HT1080 (cell line): ENCODE results near the gene PLEKHG3. TPM values are rescaled to one million over a fixed set of nuclear protein-coding genes. Genes with fewer than 3 reads are reported as not detected.
"Not testable (repeated sequence)": the region's sequence is repeated elsewhere in the genome, so short reads cannot be mapped to it uniquely, and the experiment has no call there.

Source experiments
- DNase-seq: peaks from one replicate; pipeline ENCODE4 v3.0.0-alpha.2; 2015; ENCODE audit warnings: low read depth
- total RNA-seq: library from RNA; depleted of rRNA; stranded (reverse); fragments of >200 nt; shearing (Covaris generic); gene quantifications from 2 replicates; pipeline ENCODE4 v1.2.3, GENCODE V29; 2014

PLEKHG3 gene
- total RNA-seq, 1 experiment from 2014 or later: 27.9 TPM

GRCh38 chr14:64686282-64686615 is 18.0 kb upstream of the PLEKHG3 start:
- DNase-seq: no peak

- DNase-seq: no peak
Observed at GRCh38 chr14:64688031-64688430, 16.2 kb upstream of the PLEKHG3 start.

- no peak for DNase-seq
Observed at GRCh38 chr14:64688811-64689281, 15.4 kb upstream of the PLEKHG3 start.

GRCh38 chr14:64689289-64689688 is 14.9 kb upstream of the PLEKHG3 start:
- DNase-seq: no peak

GRCh38 chr14:64690607-64691006 is 13.6 kb upstream of the PLEKHG3 start:
- not testable (repeated sequence) for DNase-seq

- no peak for DNase-seq
Observed at GRCh38 chr14:64691376-64691775, 12.8 kb upstream of the PLEKHG3 start.

- DNase-seq: no peak
Observed at GRCh38 chr14:64692189-64692985, 11.8 kb upstream of the PLEKHG3 start.

- no peak for DNase-seq
Observed at GRCh38 chr14:64692986-64693809, 11.0 kb upstream of the PLEKHG3 start.

- no peak for DNase-seq
Observed at GRCh38 chr14:64693810-64694165, 10.4 kb upstream of the PLEKHG3 start.

- no peak for DNase-seq
Observed at GRCh38 chr14:64695071-64695470, 9.2 kb upstream of the PLEKHG3 start.

- DNase-seq: no peak
Observed at GRCh38 chr14:64696355-64696857, 7.8 kb upstream of the PLEKHG3 start.

GRCh38 chr14:64698903-64699302 is 5.3 kb upstream of the PLEKHG3 start:
- peak; percentile 30 for DNase-seq

- no peak for DNase-seq
Observed at GRCh38 chr14:64700290-64700689, 3.9 kb upstream of the PLEKHG3 start.

GRCh38 chr14:64700894-64701293 is 3.3 kb upstream of the PLEKHG3 start:
- no peak for DNase-seq

- DNase-seq: no peak
Observed at GRCh38 chr14:64701660-64702059, 2.6 kb upstream of the PLEKHG3 start.

- DNase-seq: no peak
Observed at GRCh38 chr14:64702493-64703394, 1.5 kb upstream of the PLEKHG3 start.

- DNase-seq: no peak
Observed at GRCh38 chr14:64703395-64704142, 655 bp upstream of the PLEKHG3 start.

- no peak for DNase-seq
Observed at GRCh38 chr14:64704743-64705380, 638 bp downstream of the PLEKHG3 start.

- DNase-seq: no peak
Observed at GRCh38 chr14:64705381-64706118, 1.3 kb downstream of the PLEKHG3 start.
